Neural progenitor cell (in vitro differentiated cells): Measurements from ENCODE around the gene FBXO40. TPM values are rescaled to one million over a fixed set of nuclear protein-coding genes. Genes with fewer than 3 reads are reported as not detected.

Experiments used
- DNase-seq: peaks from one replicate; pipeline ENCODE4 v3.0.0-alpha.2; 2016; ENCODE audit warnings: low spot score
- H2AFZ ChIP-seq: fragments of 200-600 bp; sonication (generic); replicated peaks from 2 replicates; pipeline ENCODE4 v1.6.1; 2016; ENCODE audit warnings: antibody characterized with exemption
- H3F3A ChIP-seq: fragments of 200-600 bp; sonication (generic); 2 replicates; pipeline ENCODE4 v1.6.1; 2016; ENCODE audit warnings: antibody characterized with exemption, low read depth
- H3K27ac ChIP-seq: fragments of 200-600 bp; sonication (generic); 2 replicates; pipeline ENCODE4 v1.5.1; 2016; ENCODE audit warnings: mild to moderate bottlenecking
- H3K27me3 ChIP-seq: fragments of 200-600 bp; sonication (generic); 2 replicates; pipeline ENCODE4 v1.6.1; 2016; ENCODE audit warnings: mild to moderate bottlenecking, moderate library complexity
- H3K36me3 ChIP-seq: fragments of 200-600 bp; sonication (generic); 2 replicates; pipeline ENCODE4 v1.5.1; 2016
- H3K4me1 ChIP-seq: fragments of 200-600 bp; sonication (generic); 2 replicates; pipeline ENCODE4 v1.6.1; 2016; ENCODE audit warnings: mixed run types
- H3K4me2 ChIP-seq: fragments of 200-600 bp; sonication (generic); 2 replicates; pipeline ENCODE4 v1.6.1; 2016
- H3K4me3 ChIP-seq: fragments of 200-600 bp; sonication (generic); 2 replicates; pipeline ENCODE4 v1.5.1; 2016
- H3K79me2 ChIP-seq: fragments of 200-600 bp; sonication (generic); 2 replicates; pipeline ENCODE4 v1.6.1; 2016; ENCODE audit warnings: low read depth
- H3K9ac ChIP-seq: fragments of 200-600 bp; sonication (generic); 2 replicates; pipeline ENCODE4 v1.6.1; 2016
- H3K9me3 ChIP-seq: fragments of 200-600 bp; sonication (generic); 2 replicates; pipeline ENCODE4 v1.5.1; 2016; ENCODE audit warnings: low read depth
- H4K20me1 ChIP-seq: fragments of 200-600 bp; sonication (generic); 2 replicates; pipeline ENCODE4 v1.6.1; 2016; ENCODE audit warnings: low read depth
- H3K27ac Mint-ChIP-seq: 3 replicates; pipeline ENCODE4 v1.8.0; 2021; ENCODE audit warnings: mixed read lengths
- H3K27me3 Mint-ChIP-seq: 2 replicates; pipeline ENCODE4 v1.8.0; 2022; ENCODE audit warnings: low read depth, mild to moderate bottlenecking, inconsistent platforms, moderate library complexity, mixed read lengths; ENCODE audit not compliant: insufficient read depth
- H3K36me3 Mint-ChIP-seq: 3 replicates; pipeline ENCODE4 v1.8.0; 2021; ENCODE audit warnings: mixed read lengths
- H3K4me1 Mint-ChIP-seq: 3 replicates; pipeline ENCODE4 v1.8.0; 2021; ENCODE audit warnings: mixed read lengths
- H3K4me3 Mint-ChIP-seq: 3 replicates; pipeline ENCODE4 v1.8.0; 2021; ENCODE audit warnings: mild to moderate bottlenecking, moderate library complexity, mixed read lengths
- H3K9me3 Mint-ChIP-seq: 3 replicates; pipeline ENCODE4 v1.8.0; 2020; ENCODE audit warnings: mixed read lengths
- CTCF ChIP-seq: fragments of 200-600 bp; sonication (generic); IDR thresholded peaks from 2 replicates; pipeline ENCODE4 v1.5.1; 2017; ENCODE audit warnings: antibody characterized with exemption, mild to moderate bottlenecking
- EZH2 ChIP-seq: fragments of 200-600 bp; sonication (generic); IDR thresholded peaks from 2 replicates; pipeline ENCODE4 v1.6.1; 2017; ENCODE audit warnings: antibody characterized with exemption, mild to moderate bottlenecking, moderate library complexity
- EZH2phosphoT487 ChIP-seq: fragments of 200-600 bp; sonication (generic); IDR thresholded peaks from 2 replicates; pipeline ENCODE4 v1.6.1; 2017; ENCODE audit warnings: antibody characterized with exemption
- total RNA-seq: library from RNA; depleted of rRNA; stranded (reverse); fragments of >200 nt; gene quantifications from 2 replicates; pipeline ENCODE4 v1.2.3, GENCODE V29; 2015; ENCODE audit warnings: low replicate concordance

FBXO40 gene
- total RNA-seq, 1 donor from 2014 or later: not detected

- no peaks in the 10 kb centered on the region for H3K27me3 Mint-ChIP-seq
- peak; percentile 11 for TF ChIP-seq EZH2phosphoT487
- no peak for TF ChIP-seq EZH2
- TF ChIP-seq CTCF: no peak
- H3K27ac Mint-ChIP-seq: peak within 1 kb of the TSS; percentile 93
- no peak within 1 kb of the TSS for H3K27ac ChIP-seq
- peak within 1 kb of the TSS; percentile 80 for H3K4me3 ChIP-seq
- peak within 1 kb of the TSS; percentile 99 for H3K4me3 Mint-ChIP-seq
- H3K4me2 ChIP-seq: peak within 1 kb of the TSS; percentile 85
- peaks cover 4% of the 10 kb centered on the region for H3K36me3 ChIP-seq
- H3K4me1 Mint-ChIP-seq: peaks cover 6% of the 10 kb centered on the region
- H3K79me2 ChIP-seq: peaks cover 41% of the 10 kb centered on the region
- H4K20me1 ChIP-seq: no peaks in the 10 kb centered on the region
- peak within 1 kb of the TSS; percentile 97 for H2AFZ ChIP-seq
- no peaks in the 10 kb centered on the region for H3K36me3 Mint-ChIP-seq
- H3K9me3 ChIP-seq: no peaks in the 10 kb centered on the region
- peak within 1 kb of the TSS; percentile 87 for H3K9ac ChIP-seq
- H3K27me3 ChIP-seq: no peaks in the 10 kb centered on the region
- peaks cover 10% of the 10 kb centered on the region for H3K4me1 ChIP-seq
- no peaks in the 10 kb centered on the region for H3F3A ChIP-seq
- H3K9me3 Mint-ChIP-seq: no peaks in the 10 kb centered on the region
- DNase-seq: peak; percentile 93
Measured at GRCh38 chr3:121545574-121546455, 47.4 kb upstream of the FBXO40 start, which contains the start of gene POLQ. POLQ (minus strand) TSS chr3:121545988; CDS start chr3:121545877, 111 bp downstream.

GRCh38 chr3:121552379-121552778, 40.8 kb upstream of the FBXO40 start:
- DNase-seq: no peak
- H3K4me3 ChIP-seq: no peak overlapping the region
- Mint-ChIP-seq H3K27ac (no peak overlapping the region), H3K9me3 (no peaks in the 10 kb centered on the region), H3K27me3 (peaks cover 4% of the 10 kb centered on the region), H3K4me3 (no peak overlapping the region), H3K36me3 (no peaks in the 10 kb centered on the region), H3K4me1 (no peaks in the 10 kb centered on the region)
- H3K9me3 ChIP-seq: no peaks in the 10 kb centered on the region
- H2AFZ ChIP-seq: peak overlapping the region; percentile 26
- no peak overlapping the region for H3K27ac ChIP-seq
- no peaks in the 10 kb centered on the region for H3K4me1 ChIP-seq
- H3F3A ChIP-seq: no peaks in the 10 kb centered on the region
- TF ChIP-seq EZH2phosphoT487: no peak
- no peak for TF ChIP-seq EZH2
- TF ChIP-seq CTCF: no peak
- H3K9ac ChIP-seq: no peak overlapping the region
- H3K27me3 ChIP-seq: no peaks in the 10 kb centered on the region
- H3K79me2 ChIP-seq: no peaks in the 10 kb centered on the region
- H4K20me1 ChIP-seq: no peaks in the 10 kb centered on the region
- H3K4me2 ChIP-seq: no peak overlapping the region
- no peaks in the 10 kb centered on the region for H3K36me3 ChIP-seq

- Histone ChIP-seq H3K4me1 (no peaks in the 10 kb centered on the region), H3K4me2 (no peak overlapping the region), H2AFZ (no peak overlapping the region), H3K9me3 (no peaks in the 10 kb centered on the region), H4K20me1 (no peaks in the 10 kb centered on the region), H3K27ac (no peak overlapping the region), H3F3A (no peaks in the 10 kb centered on the region), H3K36me3 (no peaks in the 10 kb centered on the region), H3K4me3 (no peak overlapping the region), H3K27me3 (no peaks in the 10 kb centered on the region), H3K9ac (no peak overlapping the region), H3K79me2 (no peaks in the 10 kb centered on the region)
- Mint-ChIP-seq H3K4me3 (no peak overlapping the region), H3K9me3 (no peaks in the 10 kb centered on the region), H3K4me1 (no peaks in the 10 kb centered on the region), H3K36me3 (no peaks in the 10 kb centered on the region), H3K27ac (no peak overlapping the region), H3K27me3 (peaks cover 4% of the 10 kb centered on the region)
- DNase-seq: no peak
- TF ChIP-seq CTCF (no peak), EZH2 (no peak), EZH2phosphoT487 (no peak)
Measured at GRCh38 chr3:121552797-121553196, 40.4 kb upstream of the FBXO40 start.
